ENCODE data around the gene HYAL3. TPM values are rescaled to one million over a fixed set of nuclear protein-coding genes. Genes with fewer than 3 reads are reported as not detected.

The HYAL3 gene
- total and polyA plus RNA-seq, 10 of the 15 experiments (the other 5 are each of a cell fraction or from before 2014, with no cell fraction given): 0.37 to 4.2 (median 2.8) TPM

DNA sequence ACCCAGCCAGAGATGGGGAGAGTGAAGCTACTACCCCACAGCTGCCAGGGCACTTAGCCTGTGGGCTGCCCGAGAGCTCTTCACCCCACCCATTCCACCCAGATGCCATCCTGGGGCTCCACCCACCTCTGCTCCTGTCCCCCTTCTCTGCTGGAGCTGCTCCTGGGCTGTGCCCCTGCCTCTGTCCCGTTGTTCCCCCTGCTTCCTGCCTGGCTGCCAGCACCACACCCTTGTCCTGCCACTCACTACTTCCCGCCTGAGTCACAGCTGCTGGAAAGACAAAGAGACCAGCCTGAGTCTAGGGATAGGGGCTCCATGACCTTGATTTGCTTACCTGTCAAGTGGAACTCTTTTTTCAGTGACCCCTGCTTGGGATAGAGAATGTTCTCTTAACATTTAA, 50.8 kb downstream of the HYAL3 start:
- WGBS (ENCODE audit: insufficient coverage, insufficient replicate concordance, low lambda C conversion rate, missing lambda C conversion rate): 63% methylated on average over 3 of the region's 3 CpGs
- POLR2A ChIA-PET: interaction anchor here (0.5 to 1.4 kb wide), 3 partner anchors 8 to 11 kb away, joined by 3 to 4 read pairs (median 3); no protein-coding TSS in a partner anchor
- in situ Hi-C loops (cut with MboI) (no loop called here), intact Hi-C loops (cut with micrococcal nuclease; ENCODE audit: unreplicated experiment) (no loop called here)
- no peak overlapping the region for H2AFZ ChIP-seq (ENCODE audit: control insufficient read depth, low read depth, low read length)
- FAIRE-seq (no peak), DNase-seq (ENCODE audit: low read depth, low spot score) (no peak), ATAC-seq (no peak)
- H3K4me3 ChIP-seq: no peak overlapping the region
- H3K27me3 ChIP-seq (replicated peaks in 1 of 2; ENCODE audit: control insufficient read depth in 2 of 2, insufficient read depth in 2 of 2, low read length in 1 of 2): no peaks in the 10 kb centered on the region
- RAD21 ChIA-PET (ENCODE audit: unreplicated experiment): interaction anchor here (2.6 to 4.1 kb wide), 3 partner anchors 10 to 20 kb away, joined by 7 to 73 read pairs (median 10); no protein-coding TSS in a partner anchor
- CTCF ChIA-PET: interaction anchor here (0.6 to 3.3 kb wide), 5 partner anchors 11 to 90 kb away, joined by 3 to 149 read pairs (median 28); no protein-coding TSS in a partner anchor
- H4K20me1 ChIP-seq (ENCODE audit: control insufficient read depth, insufficient read depth): peaks cover 20% of the 10 kb centered on the region
- H3K4me2 ChIP-seq (ENCODE audit: control insufficient read depth, insufficient read depth): no peak overlapping the region
- H3K9me3 ChIP-seq (replicated peaks; ENCODE audit: control insufficient read depth, insufficient read depth, low read length): no peaks in the 10 kb centered on the region
- BruUV-seq (replicated peaks): no TSS peak
- H3K79me2 ChIP-seq (ENCODE audit: control insufficient read depth, insufficient read depth, low read length): peaks cover 64% of the 10 kb centered on the region
- TF ChIP-seq CHD4 (IDR thresholded peaks at IDR 0.05) (no peak), RCOR1 (conservative IDR thresholded peaks at IDR 0.05; ENCODE audit: low read depth, low read length) (no peak), TCF12 (IDR thresholded peaks at IDR 0.05; ENCODE audit: low read depth, low read length) (no peak), SMAD1 (IDR thresholded peaks at IDR 0.05; ENCODE audit: low read depth, partially characterized antibody) (no peak), TARDBP (IDR thresholded peaks at IDR 0.05; ENCODE audit: borderline replicate concordance) (no peak), BHLHE40 (IDR thresholded peaks at IDR 0.05; ENCODE audit: borderline replicate concordance in 1 of 2, low read depth in 2 of 2, low read length in 1 of 2) (no peak), HCFC1 (IDR thresholded peaks at IDR 0.05; ENCODE audit: low read length) (no peak), ZNF24 (IDR thresholded peaks at IDR 0.05) (no peak)
- no peak overlapping the region for H3K27ac ChIP-seq (ENCODE audit: control insufficient read depth, insufficient read depth)
- SMC1A ChIA-PET (ENCODE audit: uncharacterized antibody, unreplicated experiment): interaction anchor here (0.8 to 1.1 kb wide), 2 partner anchors 8 to 22 kb away, joined by 3 read pairs; no protein-coding TSS in a partner anchor
- peaks cover 28% of the 10 kb centered on the region for H3K4me1 ChIP-seq (ENCODE audit: control insufficient read depth, insufficient read depth, low read length)
- H3K9ac ChIP-seq (ENCODE audit: control insufficient read depth, insufficient read depth, low read length): no peak overlapping the region
- peaks cover 29% of the 10 kb centered on the region in 2 experiments for H3K36me3 ChIP-seq (ENCODE audit: control insufficient read depth in 2 of 2, insufficient read depth in 2 of 2, low read length in 1 of 2)

Data from GM12878 (cell line).